Thyroid gland (tissue), 4 donors: Measurements from ENCODE around the gene EFL1. TPM values are rescaled to one million over a fixed set of nuclear protein-coding genes. Genes with fewer than 3 reads are reported as not detected.
"Not testable (repeated sequence)": the region's sequence is repeated elsewhere in the genome, so short reads cannot be mapped to it uniquely, and the experiment has no call there.

ENCODE experiments used
- DNase-seq, 2 donors: peaks; one replicate each; pipeline ENCODE4 v3.0.0-alpha.2; 2019
- H3K27ac ChIP-seq, 3 donors: fragments of 200-600 bp; sonication (generic); 1 replicate in 2 of 3; 2 replicates in 1 of 3; pipeline ENCODE4 v1.5.1; 2016 to 2019; ENCODE audit warnings: mild to moderate bottlenecking in 1 of 3, moderate library complexity in 1 of 3
- H3K27me3 ChIP-seq: fragments of 200-600 bp; sonication (generic); one replicate; pipeline ENCODE4 v1.5.1; 2019
- H3K36me3 ChIP-seq, 2 donors: fragments of 200-600 bp; sonication (generic); one replicate each; pipeline ENCODE4 v1.5.1; 2016 to 2019
- H3K4me1 ChIP-seq, 2 donors: fragments of 200-600 bp; sonication (generic); one replicate each; pipeline ENCODE4 v1.5.1; 2017 to 2019
- H3K4me3 ChIP-seq, 3 donors: fragments of 200-600 bp; sonication (generic); replicated peaks in 1 of 3; 1 replicate in 2 of 3; 2 replicates in 1 of 3; pipeline ENCODE4 v1.5.1; 2016; ENCODE audit warnings: mild to moderate bottlenecking in 1 of 3
- H3K9me3 ChIP-seq: fragments of 200-600 bp; sonication (generic); one replicate; pipeline ENCODE4 v1.5.1; 2017
- POLR2A ChIP-seq, 2 donors: fragments of 450-650 bp; IDR thresholded peaks; one replicate each; pipeline ENCODE4 v1.6.1; 2017; ENCODE audit warnings: antibody characterized with exemption in 2 of 2, mild to moderate bottlenecking in 2 of 2, moderate library complexity in 1 of 2
- WGBS, 2 donors: methylation state at CpG; one replicate each; pipeline ENCODE4 v1.1.5; 2017; 5-methylcytosine and 5-hydroxymethylcytosine counted together
- intact Hi-C: fragments of 100-400 bp; cut with DNase I; formaldehyde crosslinking; loops from one replicate; pipeline ENCODE4 v1.15.1; 2023
- total RNA-seq, 4 donors: library from RNA; depleted of rRNA; stranded (reverse); fragments of >200 nt; gene quantifications; one replicate each; pipeline ENCODE4 v1.2.3, GENCODE V29; 2016
- TF ChIP-seq, protein P1 (sequence below), 6 experiments: fragments of 200-600 bp in 3 of 6; fragments of 450-650 bp in 3 of 6; sonication (generic) in 3 of 6; IDR thresholded peaks; one replicate each; pipeline ENCODE4 v1.5.1; 2016 to 2019; ENCODE audit warnings: antibody characterized with exemption in 6 of 6, mild to moderate bottlenecking in 2 of 6, inconsistent platforms in 1 of 6, moderate library complexity in 1 of 6

The EFL1 gene
- total RNA-seq, result 10 to 100 TPM; 10.3 to 29.8 (median 17.5) TPM

DNA sequence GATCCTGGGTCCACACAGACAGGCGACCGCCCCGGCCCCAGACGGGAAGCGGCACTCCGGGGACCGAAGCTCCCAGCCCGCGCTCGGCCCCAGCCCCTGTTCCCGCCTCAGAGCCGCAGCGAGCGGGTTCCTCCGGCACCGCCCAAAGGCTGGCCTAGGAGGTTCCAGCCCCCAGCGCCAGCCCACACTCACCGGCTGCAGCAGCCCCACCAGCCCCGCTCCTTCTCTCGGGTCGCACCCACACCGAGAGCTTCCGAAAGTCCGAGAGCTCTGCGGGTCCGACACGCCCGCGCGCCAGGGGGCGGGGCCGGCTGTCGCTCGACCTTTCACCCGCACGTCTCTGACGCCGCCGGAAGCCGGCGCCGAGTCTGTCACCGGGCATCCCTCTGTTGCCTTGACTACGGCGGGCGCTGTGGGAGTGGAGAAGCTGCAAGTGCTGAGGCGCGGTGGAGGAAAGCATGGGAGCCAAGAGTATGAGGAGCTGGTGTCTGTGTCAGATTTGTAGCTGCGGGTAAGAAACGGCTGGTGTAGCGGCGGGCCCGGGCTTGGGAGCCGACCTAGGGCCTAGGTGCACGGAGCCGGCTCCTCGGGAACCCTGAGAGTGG is at the start of gene EFL1, which contains the start of gene SAXO2:
EFL1 (minus strand) TSS at position 313 of the 605 bp plus-strand sequence. CDS start 956 bp downstream, outside the sequence.
SAXO2 (plus strand) TSS at position 397 of the 605 bp plus-strand sequence; CDS start at position 459, 62 bp downstream.
- WGBS, 2 donors, result 0 to 1% methylated on average over 21 to 30 of the region's 57 CpGs
- peak within 1 kb of the TSS in 2 of 3 donors; percentile 51 to 64 for H3K27ac ChIP-seq
- H3K36me3 ChIP-seq, result no peaks in the 10 kb centered on the region
- peak in 1 of 2 donors; percentile 59 for TF ChIP-seq POLR2A (IDR thresholded peaks at IDR 0.05)
- TF ChIP-seq, protein P1, sequence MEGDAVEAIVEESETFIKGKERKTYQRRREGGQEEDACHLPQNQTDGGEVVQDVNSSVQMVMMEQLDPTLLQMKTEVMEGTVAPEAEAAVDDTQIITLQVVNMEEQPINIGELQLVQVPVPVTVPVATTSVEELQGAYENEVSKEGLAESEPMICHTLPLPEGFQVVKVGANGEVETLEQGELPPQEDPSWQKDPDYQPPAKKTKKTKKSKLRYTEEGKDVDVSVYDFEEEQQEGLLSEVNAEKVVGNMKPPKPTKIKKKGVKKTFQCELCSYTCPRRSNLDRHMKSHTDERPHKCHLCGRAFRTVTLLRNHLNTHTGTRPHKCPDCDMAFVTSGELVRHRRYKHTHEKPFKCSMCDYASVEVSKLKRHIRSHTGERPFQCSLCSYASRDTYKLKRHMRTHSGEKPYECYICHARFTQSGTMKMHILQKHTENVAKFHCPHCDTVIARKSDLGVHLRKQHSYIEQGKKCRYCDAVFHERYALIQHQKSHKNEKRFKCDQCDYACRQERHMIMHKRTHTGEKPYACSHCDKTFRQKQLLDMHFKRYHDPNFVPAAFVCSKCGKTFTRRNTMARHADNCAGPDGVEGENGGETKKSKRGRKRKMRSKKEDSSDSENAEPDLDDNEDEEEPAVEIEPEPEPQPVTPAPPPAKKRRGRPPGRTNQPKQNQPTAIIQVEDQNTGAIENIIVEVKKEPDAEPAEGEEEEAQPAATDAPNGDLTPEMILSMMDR (IDR thresholded peaks at IDR 0.05), result no peak
- no peaks in the 10 kb centered on the region for H3K27me3 ChIP-seq
- no peaks in the 10 kb centered on the region for H3K9me3 ChIP-seq
- intact Hi-C loops, result no loop called here
- peak within 1 kb of the TSS; percentile 78 to 83 (median 82) for H3K4me3 ChIP-seq
- peak; percentile 88 to 92 for DNase-seq
- H3K4me1 ChIP-seq, result peaks cover 6 to 15% of the 10 kb centered on the region in 2 donors

GRCh38 chr15:82311321-82311720 is 48.8 kb upstream of the EFL1 start:
- H3K4me1 ChIP-seq, intact Hi-C loops, DNase-seq, H3K4me3 ChIP-seq, H3K27me3 ChIP-seq, H3K36me3 ChIP-seq, H3K9me3 ChIP-seq, H3K27ac ChIP-seq: not testable (repeated sequence)
- WGBS, 2 donors, result 82 to 88% methylated on average over 5 of the region's 5 CpGs

GRCh38 chr15:82309802-82310201 is 47.3 kb upstream of the EFL1 start:
- Histone ChIP-seq H3K27ac (no peak overlapping the region), H3K36me3 (no peaks in the 10 kb centered on the region), H3K9me3 (no peaks in the 10 kb centered on the region), H3K27me3 (no peaks in the 10 kb centered on the region), H3K4me1 (no peaks in the 10 kb centered on the region), H3K4me3 (no peak overlapping the region)
- intact Hi-C loops, result no loop called here
- TF ChIP-seq, protein P1 (IDR thresholded peaks at IDR 0.05), result no peak
- no peak for TF ChIP-seq POLR2A (IDR thresholded peaks at IDR 0.05)
- DNase-seq, result no peak
- 90 to 94% methylated on average over 2 of the region's 2 CpGs for WGBS, 2 donors

DNA sequence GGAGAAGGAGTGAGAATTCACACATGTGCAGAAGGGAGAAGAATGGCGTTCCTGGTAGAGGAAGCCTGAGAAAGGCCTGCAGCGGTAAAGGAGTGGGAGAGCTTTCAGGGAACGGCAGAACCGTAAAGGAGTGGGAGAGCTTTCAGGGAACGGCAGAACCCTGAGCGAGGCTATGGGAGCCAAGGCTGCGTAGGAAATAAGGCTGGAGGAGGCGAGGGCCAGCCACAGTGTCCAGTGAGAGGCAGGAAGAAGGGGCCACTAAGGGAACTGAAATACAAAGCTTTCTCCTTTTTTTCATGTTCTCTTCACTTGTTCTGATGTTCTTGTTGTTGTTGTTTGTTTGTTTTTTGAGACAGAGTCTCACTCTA is 45.2 kb upstream of the EFL1 start:
- TF ChIP-seq, protein P1 (IDR thresholded peaks at IDR 0.05), result no peak
- no peak for TF ChIP-seq POLR2A (IDR thresholded peaks at IDR 0.05)
- no peak for DNase-seq
- intact Hi-C loops, result no loop called here

GRCh38 chr15:82306791-82307713 is 44.5 kb upstream of the EFL1 start:
- 85 to 93% methylated on average over 9 to 16 of the region's 16 CpGs for WGBS, 2 donors
- Histone ChIP-seq H3K9me3 (no peaks in the 10 kb centered on the region), H3K27ac (no peak overlapping the region), H3K27me3 (no peaks in the 10 kb centered on the region), H3K4me1 (no peaks in the 10 kb centered on the region), H3K4me3 (no peak overlapping the region), H3K36me3 (no peaks in the 10 kb centered on the region)
- DNase-seq, result no peak
- TF ChIP-seq POLR2A (IDR thresholded peaks at IDR 0.05), result no peak
- TF ChIP-seq, protein P1 (IDR thresholded peaks at IDR 0.05), result no peak
- intact Hi-C loops, result no loop called here

More for the DNA sequence above, 45.2 kb upstream of the EFL1 start:
- Histone ChIP-seq H3K4me1 (no peaks in the 10 kb centered on the region), H3K27ac (no peak overlapping the region), H3K9me3 (no peaks in the 10 kb centered on the region), H3K4me3 (no peak overlapping the region), H3K27me3 (no peaks in the 10 kb centered on the region), H3K36me3 (no peaks in the 10 kb centered on the region)
- 85 to 87% methylated on average over 8 of the region's 8 CpGs for WGBS, 2 donors
